ENCODE data around the gene COL28A1. TPM values are rescaled to one million over a fixed set of nuclear protein-coding genes. Genes with fewer than 3 reads are reported as not detected.

The COL28A1 gene
- total RNA-seq, 1 experiment from 2014 or later: 0.81 TPM

GRCh38 chr7:7323921-7324320 lies 211.8 kb downstream of the COL28A1 start (continued):
- TF ChIP-seq GTF2I (CRISPR knock-in tag; conservative IDR thresholded peaks at IDR 0.05): no peak
- no peak for TF ChIP-seq ZNF263 (CRISPR knock-in tag; IDR thresholded peaks at IDR 0.05; ENCODE audit: low read depth)
- no peak for TF ChIP-seq TEAD4 (CRISPR knock-in tag; IDR thresholded peaks at IDR 0.05)
- no peak for TF ChIP-seq ZNF219 (CRISPR knock-in tag; IDR thresholded peaks at IDR 0.05; ENCODE audit: borderline replicate concordance)
- TF ChIP-seq SMAD3 (CRISPR knock-in tag; IDR thresholded peaks at IDR 0.05; ENCODE audit: borderline replicate concordance): no peak
- TF ChIP-seq ZNF396 (CRISPR knock-in tag; IDR thresholded peaks at IDR 0.05; ENCODE audit: borderline replicate concordance): no peak
- no peak for TF ChIP-seq E2F1 (CRISPR knock-in tag; IDR thresholded peaks at IDR 0.05)

GRCh38 chr7:7323352-7323751 lies 212.3 kb downstream of the COL28A1 start:
- Mint-ChIP-seq H3K27me3 (ENCODE audit: low read depth) (no peaks in the 10 kb centered on the region; the same call in 1 of the 2 replicates), H3K27ac (0 out of 2 replicates have a peak overlapping the region, but pooled peaks have one; percentile 8), H3K36me3 (no peaks in the 10 kb centered on the region), H3K9me3 (peaks cover 9% of the 10 kb centered on the region), H3K4me1 (peaks cover 10% of the 10 kb centered on the region), H3K4me3 (no peak overlapping the region)
- POLR2A ChIA-PET: no interaction called here
- no peak for ATAC-seq
- no peak for TF ChIP-seq CREM (CRISPR knock-in tag; IDR thresholded peaks at IDR 0.05)
- no peak for TF ChIP-seq ETV6 (CRISPR knock-in tag; IDR thresholded peaks at IDR 0.05)
- no peak for TF ChIP-seq NR2C2 (CRISPR knock-in tag; IDR thresholded peaks at IDR 0.05)
- TF ChIP-seq IRF2 (CRISPR knock-in tag; IDR thresholded peaks at IDR 0.05; ENCODE audit: borderline replicate concordance, low read depth): no peak
- no peak for TF ChIP-seq ZMAT4 (CRISPR knock-in tag; IDR thresholded peaks at IDR 0.05)
- no peak for TF ChIP-seq ZNF138 (CRISPR knock-in tag; conservative IDR thresholded peaks at IDR 0.05)
- TF ChIP-seq SP1 (CRISPR knock-in tag; conservative IDR thresholded peaks at IDR 0.05): no peak
- no peak for TF ChIP-seq E2F4 (CRISPR knock-in tag; IDR thresholded peaks at IDR 0.05; ENCODE audit: borderline replicate concordance, low read depth)
- TF ChIP-seq USF1 (CRISPR knock-in tag; IDR thresholded peaks at IDR 0.05): no peak
- no peak for TF ChIP-seq GABPB1 (CRISPR knock-in tag; IDR thresholded peaks at IDR 0.05)
- no peak for TF ChIP-seq NR1H2 (CRISPR knock-in tag; IDR thresholded peaks at IDR 0.05)
- no peak for TF ChIP-seq FOXJ3 (CRISPR knock-in tag; IDR thresholded peaks at IDR 0.05; ENCODE audit: borderline replicate concordance)
- DNase-seq (ENCODE audit: low spot score): no peak
- CTCF ChIA-PET: no interaction called here

- Mint-ChIP-seq H3K9me3 (peaks cover 9% of the 10 kb centered on the region), H3K27me3 (ENCODE audit: low read depth) (no peaks in the 10 kb centered on the region; the same call in 1 of the 2 replicates), H3K4me3 (no peak overlapping the region), H3K36me3 (no peaks in the 10 kb centered on the region), H3K4me1 (peaks cover 10% of the 10 kb centered on the region), H3K27ac (no peak overlapping the region)
- ATAC-seq (no peak), DNase-seq (ENCODE audit: low spot score) (no peak)
- ChIA-PET POLR2A (interaction anchor here (0.7 kb wide), 1 partner anchor 30 kb away, joined by 3 read pairs; no protein-coding TSS in a partner anchor), CTCF (no interaction called here)
- no peak for TF ChIP-seq ZNF232 (CRISPR knock-in tag; IDR thresholded peaks at IDR 0.05)
- TF ChIP-seq FOXP4 (CRISPR knock-in tag; IDR thresholded peaks at IDR 0.05): no peak
- no peak for TF ChIP-seq KAT7 (CRISPR knock-in tag; IDR thresholded peaks at IDR 0.05; ENCODE audit: borderline replicate concordance)
- no peak for TF ChIP-seq GABPB1 (CRISPR knock-in tag; IDR thresholded peaks at IDR 0.05)
- no peak for TF ChIP-seq ATF3 (CRISPR knock-in tag; conservative IDR thresholded peaks at IDR 0.05)
- no peak for TF ChIP-seq ZNF396 (CRISPR knock-in tag; IDR thresholded peaks at IDR 0.05; ENCODE audit: borderline replicate concordance)
- no peak for TF ChIP-seq ZNF416 (CRISPR knock-in tag; IDR thresholded peaks at IDR 0.05)
- TF ChIP-seq ZNF121 (CRISPR knock-in tag; IDR thresholded peaks at IDR 0.05): no peak
- TF ChIP-seq ZBTB21 (CRISPR knock-in tag; IDR thresholded peaks at IDR 0.05; ENCODE audit: borderline replicate concordance): no peak
- TF ChIP-seq E2F1 (CRISPR knock-in tag; IDR thresholded peaks at IDR 0.05): no peak
- no peak for TF ChIP-seq ATF6 (CRISPR knock-in tag; IDR thresholded peaks at IDR 0.05)
These were observed 214.0 kb downstream of the COL28A1 start for GRCh38 chr7:7321681-7322080.
